SU-DHL-6 (cell line): ENCODE results near the gene GABRD.

Source experiments
- EZH2phosphoT487 ChIP-seq: fragments of 200-600 bp; sonication (generic), shearing (Covaris generic); conservative IDR thresholded peaks from 2 replicates; pipeline ENCODE4 v1.6.1; 2018; ENCODE audit warnings: mild to moderate bottlenecking, antibody characterized with exemption, low read length, moderate library complexity, mixed read lengths
- TF ChIP-seq, protein P1 (sequence below): fragments of 200-600 bp; sonication (generic); IDR thresholded peaks from one replicate; pipeline ENCODE4 v1.5.1; 2017; ENCODE audit warnings: antibody characterized with exemption, mild to moderate bottlenecking, low read length, moderate library complexity; ENCODE audit not compliant: insufficient read depth, poor library complexity, severe bottlenecking

DNA sequence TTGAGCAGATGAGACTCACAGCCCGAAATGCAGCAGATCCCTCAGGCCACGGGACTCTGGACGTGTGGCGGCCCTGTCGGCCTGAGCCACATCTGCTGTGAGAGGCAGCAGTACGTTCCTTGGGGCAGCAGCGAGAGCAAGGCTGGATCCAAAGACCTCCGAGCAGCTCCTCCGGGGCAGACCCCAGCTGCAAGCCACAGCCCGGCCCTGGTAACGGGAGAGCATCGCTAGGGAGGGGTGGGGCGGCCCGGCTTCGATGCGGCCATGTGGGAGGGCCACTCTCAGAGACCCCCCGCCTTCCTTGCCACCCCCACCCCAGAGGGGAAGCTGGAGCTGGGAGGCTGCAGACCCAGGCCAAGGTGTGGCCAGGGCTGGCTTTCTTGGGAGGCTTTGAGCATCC, 48.8 kb downstream of the GABRD start:
- TF ChIP-seq, protein P1, sequence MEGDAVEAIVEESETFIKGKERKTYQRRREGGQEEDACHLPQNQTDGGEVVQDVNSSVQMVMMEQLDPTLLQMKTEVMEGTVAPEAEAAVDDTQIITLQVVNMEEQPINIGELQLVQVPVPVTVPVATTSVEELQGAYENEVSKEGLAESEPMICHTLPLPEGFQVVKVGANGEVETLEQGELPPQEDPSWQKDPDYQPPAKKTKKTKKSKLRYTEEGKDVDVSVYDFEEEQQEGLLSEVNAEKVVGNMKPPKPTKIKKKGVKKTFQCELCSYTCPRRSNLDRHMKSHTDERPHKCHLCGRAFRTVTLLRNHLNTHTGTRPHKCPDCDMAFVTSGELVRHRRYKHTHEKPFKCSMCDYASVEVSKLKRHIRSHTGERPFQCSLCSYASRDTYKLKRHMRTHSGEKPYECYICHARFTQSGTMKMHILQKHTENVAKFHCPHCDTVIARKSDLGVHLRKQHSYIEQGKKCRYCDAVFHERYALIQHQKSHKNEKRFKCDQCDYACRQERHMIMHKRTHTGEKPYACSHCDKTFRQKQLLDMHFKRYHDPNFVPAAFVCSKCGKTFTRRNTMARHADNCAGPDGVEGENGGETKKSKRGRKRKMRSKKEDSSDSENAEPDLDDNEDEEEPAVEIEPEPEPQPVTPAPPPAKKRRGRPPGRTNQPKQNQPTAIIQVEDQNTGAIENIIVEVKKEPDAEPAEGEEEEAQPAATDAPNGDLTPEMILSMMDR: no peak
- no peak for TF ChIP-seq EZH2phosphoT487
